CD4-positive, alpha-beta memory T cell (primary cell): ENCODE measurements around the gene SLC7A7. TPM values are rescaled to one million over a fixed set of nuclear protein-coding genes. Genes with fewer than 3 reads are reported as not detected.

Source experiments
- CTCF ChIA-PET: fragments of 350-600 bp; sonication (Branson Sonifier 250); formaldehyde crosslinking; loops from one replicate; lab custom pipeline; 2021; ENCODE audit warnings: inconsistent platforms; ENCODE audit not compliant: partially characterized antibody; lab: Charles Lee
- POLR2A ChIA-PET: fragments of 350-600 bp; sonication (Branson Sonifier 250); formaldehyde crosslinking; loops from one replicate; lab custom pipeline; 2021; ENCODE audit not compliant: partially characterized antibody; lab: Charles Lee
- DNase-seq, 5 donors: peaks; one replicate each; pipeline versions ENCODE4 v3.0.0 to v3.0.0-alpha.2; 2020 to 2022; ENCODE audit warnings: mixed read lengths in 1 of 5
- H3K27ac ChIP-seq: one replicate; pipeline ENCODE4 v1.7.0; 2013; ENCODE audit warnings: low read depth, low read length
- H3K27me3 ChIP-seq: 2 replicates; pipeline ENCODE4 v1.7.0; 2013; ENCODE audit warnings: mild to moderate bottlenecking, low read length, moderate library complexity; ENCODE audit not compliant: insufficient read depth
- H3K36me3 ChIP-seq: 2 replicates; pipeline ENCODE4 v1.7.0; 2013; ENCODE audit warnings: mild to moderate bottlenecking, low read length, moderate library complexity; ENCODE audit not compliant: insufficient read depth
- H3K4me1 ChIP-seq: 2 replicates; pipeline ENCODE4 v1.7.0; 2013; ENCODE audit warnings: mild to moderate bottlenecking, low read length, moderate library complexity; ENCODE audit not compliant: insufficient read depth
- H3K4me3 ChIP-seq, 2 donors: one replicate each; pipeline ENCODE4 v1.7.0; 2013; ENCODE audit warnings: low read length in 2 of 2, mild to moderate bottlenecking in 1 of 2
- H3K9me3 ChIP-seq, 2 donors: one replicate each; pipeline ENCODE4 v1.7.0; 2013; ENCODE audit warnings: low read length in 2 of 2, control low read depth in 1 of 2; ENCODE audit not compliant: control insufficient read depth in 1 of 2
- H3K27ac Mint-ChIP-seq, 7 donors: one replicate each; pipeline ENCODE4 v1.8.0; 2020 to 2021; ENCODE audit warnings: mixed read lengths in 7 of 7, mild to moderate bottlenecking in 6 of 7, inconsistent platforms in 3 of 7, moderate library complexity in 3 of 7
- H3K27me3 Mint-ChIP-seq, 2 donors: one replicate each; pipeline ENCODE4 v1.8.0; 2020 to 2021; ENCODE audit warnings: mixed read lengths in 2 of 2
- H3K36me3 Mint-ChIP-seq, 2 donors: one replicate each; pipeline ENCODE4 v1.8.0; 2020 to 2021; ENCODE audit warnings: mixed read lengths in 2 of 2, inconsistent platforms in 1 of 2, mild to moderate bottlenecking in 1 of 2
- H3K4me1 Mint-ChIP-seq, 4 donors: one replicate each; pipeline ENCODE4 v1.8.0; 2020 to 2021; ENCODE audit warnings: mixed read lengths in 4 of 4, mild to moderate bottlenecking in 1 of 4
- H3K4me3 Mint-ChIP-seq, 8 donors: one replicate each; pipeline ENCODE4 v1.8.0; 2020 to 2021; ENCODE audit warnings: mixed read lengths in 8 of 8, mild to moderate bottlenecking in 7 of 8, moderate library complexity in 6 of 8, inconsistent platforms in 3 of 8
- H3K9me3 Mint-ChIP-seq, 8 donors: one replicate each; pipeline ENCODE4 v1.8.0; 2020 to 2021; ENCODE audit warnings: mixed read lengths in 8 of 8, mild to moderate bottlenecking in 5 of 8, inconsistent platforms in 3 of 8, moderate library complexity in 1 of 8
- intact Hi-C: fragments of 100-400 bp; cut with micrococcal nuclease; formaldehyde crosslinking; loops from one replicate; pipeline ENCODE4 v1.15.1; 2023
- polyA plus RNA-seq, 2 donors: library from polyadenylated mRNA; unstranded; fragments of 300-500 nt; fragmentation: Illumina TruSeq; gene quantifications; one replicate each; pipeline ENCODE4 v1.2.3, GENCODE V29; 2021
- total RNA-seq, 2 experiments: library from RNA; stranded (reverse); gene quantifications; one replicate each; pipeline ENCODE4 v1.2.3, GENCODE V29; 2021

The SLC7A7 gene
- total and polyA plus RNA-seq, 4 experiments from 2014 or later, result 0.21 to 1.5 (median 0.72) TPM

GRCh38 chr14:22792158-22792557 is 23.1 kb downstream of the SLC7A7 start:
- no peaks in the 10 kb centered on the region for H3K36me3 Mint-ChIP-seq
- no peaks in the 10 kb centered on the region for H3K36me3 ChIP-seq
- peaks cover 0 to 3% (median 0%) of the 10 kb centered on the region in 8 donors for H3K9me3 Mint-ChIP-seq
- no peaks in the 10 kb centered on the region for H3K27me3 ChIP-seq
- H3K4me1 ChIP-seq, result no peaks in the 10 kb centered on the region
- H3K4me1 Mint-ChIP-seq, result peaks cover 0 to 2% (median 0%) of the 10 kb centered on the region in 4 donors
- no peak overlapping the region for H3K4me3 ChIP-seq
- intact Hi-C loops, result no loop called here
- H3K27ac ChIP-seq, result no peak overlapping the region
- H3K27me3 Mint-ChIP-seq, result peaks cover 13 to 16% of the 10 kb centered on the region in 2 donors
- CTCF ChIA-PET, result interaction anchor here (0.6 kb wide), 1 partner anchor 954 kb away, joined by 3 read pairs; no protein-coding TSS in a partner anchor
- DNase-seq, result no peak
- H3K27ac Mint-ChIP-seq, result no peak overlapping the region
- POLR2A ChIA-PET, result no interaction called here
- no peak overlapping the region for H3K4me3 Mint-ChIP-seq
- H3K9me3 ChIP-seq, result no peaks in the 10 kb centered on the region

GRCh38 chr14:22791301-22791700 is 23.9 kb downstream of the SLC7A7 start:
- no peaks in the 10 kb centered on the region for H3K36me3 ChIP-seq
- Mint-ChIP-seq H3K27ac (no peak overlapping the region), H3K4me1 (peaks cover 0 to 2% (median 0%) of the 10 kb centered on the region in 4 donors), H3K4me3 (no peak overlapping the region), H3K9me3 (peaks cover 0 to 3% (median 0%) of the 10 kb centered on the region in 8 donors), H3K36me3 (no peaks in the 10 kb centered on the region), H3K27me3 (peaks cover 9 to 12% of the 10 kb centered on the region in 2 donors)
- no peak overlapping the region for H3K4me3 ChIP-seq
- H3K27ac ChIP-seq, result no peak overlapping the region
- POLR2A ChIA-PET, result no interaction called here
- H3K27me3 ChIP-seq, result no peaks in the 10 kb centered on the region
- CTCF ChIA-PET, result no interaction called here
- no peaks in the 10 kb centered on the region for H3K9me3 ChIP-seq
- intact Hi-C loops, result no loop called here
- no peaks in the 10 kb centered on the region for H3K4me1 ChIP-seq
- no peak for DNase-seq

DNA sequence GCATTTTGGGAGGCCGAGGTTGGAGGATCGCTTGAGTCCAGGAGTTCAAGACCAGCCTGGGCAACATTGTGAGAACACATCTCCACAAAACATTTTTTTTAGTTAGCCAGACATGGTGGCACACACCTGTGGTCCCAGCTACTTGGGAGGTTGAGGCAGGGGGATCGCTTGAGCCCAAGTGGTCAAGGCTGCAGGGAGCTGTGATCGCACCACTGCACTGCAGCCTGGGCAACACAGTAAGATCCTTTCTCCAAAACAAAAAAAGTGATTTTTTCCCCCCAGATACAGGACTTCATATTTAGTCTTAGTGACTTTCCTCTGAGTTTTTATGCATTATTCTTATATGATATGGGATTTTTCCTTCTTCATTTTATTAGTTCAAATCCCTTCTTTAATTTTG is 28.6 kb downstream of the SLC7A7 start:
- H3K4me3 ChIP-seq, result no peak overlapping the region
- Mint-ChIP-seq H3K27ac (no peak overlapping the region), H3K9me3 (no peaks in the 10 kb centered on the region), H3K27me3 (peaks cover 0 to 3% of the 10 kb centered on the region in 2 donors), H3K36me3 (no peaks in the 10 kb centered on the region), H3K4me3 (no peak overlapping the region), H3K4me1 (peaks cover 0 to 2% (median 0%) of the 10 kb centered on the region in 4 donors)
- intact Hi-C loops, result no loop called here
- ChIA-PET POLR2A (no interaction called here), CTCF (no interaction called here)
- no peaks in the 10 kb centered on the region for H3K9me3 ChIP-seq
- DNase-seq, result no peak
- no peaks in the 10 kb centered on the region for H3K36me3 ChIP-seq
- no peak overlapping the region for H3K27ac ChIP-seq
- H3K27me3 ChIP-seq, result no peaks in the 10 kb centered on the region
- H3K4me1 ChIP-seq, result no peaks in the 10 kb centered on the region

GRCh38 chr14:22781301-22781991 is 33.8 kb downstream of the SLC7A7 start:
- Histone ChIP-seq H3K4me1 (no peaks in the 10 kb centered on the region), H3K27me3 (no peaks in the 10 kb centered on the region), H3K36me3 (no peaks in the 10 kb centered on the region), H3K4me3 (no peak overlapping the region), H3K27ac (no peak overlapping the region), H3K9me3 (no peaks in the 10 kb centered on the region)
- H3K36me3 Mint-ChIP-seq, result no peaks in the 10 kb centered on the region
- intact Hi-C loops, result no loop called here
- POLR2A ChIA-PET, result interaction anchor here (0.6 to 1.5 kb wide), 2 partner anchors 16 to 276 kb away, joined by 3 read pairs; no protein-coding TSS in a partner anchor
- CTCF ChIA-PET, result no interaction called here
- peak overlapping the region in 3 of 7 donors; percentile 42 to 62 (median 60) for H3K27ac Mint-ChIP-seq
- H3K9me3 Mint-ChIP-seq, result peaks cover 0 to 2% (median 0%) of the 10 kb centered on the region in 8 donors
- no peaks in the 10 kb centered on the region for H3K4me1 Mint-ChIP-seq
- H3K27me3 Mint-ChIP-seq, result peaks cover 0 to 2% of the 10 kb centered on the region in 2 donors
- no peak for DNase-seq
- H3K4me3 Mint-ChIP-seq, result peak overlapping the region in 1 of 8 donors; percentile 60

DNA sequence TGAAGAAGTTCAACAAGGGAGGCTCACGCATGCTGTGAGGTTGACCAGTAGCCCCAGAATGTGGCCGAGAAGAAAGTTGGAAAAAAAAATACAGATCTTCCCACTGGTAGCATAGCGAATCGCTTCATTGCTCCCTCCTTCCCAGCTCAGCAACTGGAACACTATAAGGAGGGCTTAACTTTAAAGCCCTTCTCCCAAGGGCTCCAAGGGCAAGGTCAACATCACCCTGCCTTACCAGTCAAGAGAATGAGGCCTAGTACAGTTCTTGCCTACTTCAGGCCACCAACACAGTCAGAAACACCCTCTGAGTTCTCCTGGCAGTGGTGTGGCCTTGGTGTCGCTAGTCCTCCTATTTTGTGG is 34.3 kb downstream of the SLC7A7 start:
- no peak for DNase-seq
- H3K9me3 ChIP-seq, result no peaks in the 10 kb centered on the region
- peaks cover 0 to 2% (median 0%) of the 10 kb centered on the region in 8 donors for H3K9me3 Mint-ChIP-seq
- H3K36me3 ChIP-seq, result no peaks in the 10 kb centered on the region
- no peaks in the 10 kb centered on the region for H3K4me1 ChIP-seq
- peaks cover 0 to 1% (median 0%) of the 10 kb centered on the region in 4 donors for H3K4me1 Mint-ChIP-seq
- H3K27ac ChIP-seq, result no peak overlapping the region
- ChIA-PET POLR2A (no interaction called here), CTCF (no interaction called here)
- H3K4me3 Mint-ChIP-seq, result no peak overlapping the region
- H3K27me3 Mint-ChIP-seq, result no peaks in the 10 kb centered on the region
- intact Hi-C loops, result no loop called here
- no peaks in the 10 kb centered on the region for H3K27me3 ChIP-seq
- no peak overlapping the region for H3K27ac Mint-ChIP-seq
- H3K4me3 ChIP-seq, result no peak overlapping the region
- no peaks in the 10 kb centered on the region for H3K36me3 Mint-ChIP-seq

DNA sequence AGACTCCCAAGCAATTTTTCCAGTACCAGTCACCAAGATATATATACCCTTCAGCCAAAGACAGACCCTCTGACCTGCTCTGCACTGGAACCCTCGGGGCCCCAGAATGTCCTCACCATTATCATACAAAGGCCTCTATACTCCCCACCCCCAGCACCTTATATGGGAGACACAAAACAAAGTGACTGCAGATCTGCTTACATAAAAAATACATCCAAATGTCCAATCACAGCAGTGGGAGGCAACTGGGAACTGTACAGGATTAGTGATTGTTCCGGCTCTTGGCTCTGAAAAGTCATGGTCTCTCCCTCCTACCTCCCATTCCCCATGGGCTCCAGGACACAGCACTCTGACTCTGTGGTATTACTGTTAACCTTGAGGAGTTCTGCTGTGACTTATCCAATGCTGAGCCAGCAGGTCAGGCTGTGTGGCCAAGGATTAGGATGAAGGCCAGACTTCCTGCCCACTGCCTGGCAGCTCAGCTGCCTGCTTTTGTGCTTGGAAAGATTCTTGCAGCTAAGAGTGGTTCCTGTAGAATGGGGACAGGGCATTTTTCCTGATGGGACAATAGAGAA is 35.0 kb downstream of the SLC7A7 start:
- H3K27ac ChIP-seq, result no peak overlapping the region
- CTCF ChIA-PET, result no interaction called here

GRCh38 chr14:22778084-22778483 is 37.2 kb downstream of the SLC7A7 start:
- no peaks in the 10 kb centered on the region for H3K27me3 ChIP-seq
- POLR2A ChIA-PET, result no interaction called here
- H3K9me3 Mint-ChIP-seq, result peaks cover 0 to 2% (median 0%) of the 10 kb centered on the region in 8 donors
- no peaks in the 10 kb centered on the region for H3K36me3 ChIP-seq
- peaks cover 0 to 1% (median 0%) of the 10 kb centered on the region in 4 donors for H3K4me1 Mint-ChIP-seq
- H3K4me3 ChIP-seq, result no peak overlapping the region
- no peak overlapping the region for H3K27ac ChIP-seq
- no peak for DNase-seq
- no peaks in the 10 kb centered on the region for H3K4me1 ChIP-seq
- H3K27ac Mint-ChIP-seq, result no peak overlapping the region
- H3K4me3 Mint-ChIP-seq, result no peak overlapping the region
- peaks cover 13 to 19% of the 10 kb centered on the region in 2 donors for H3K36me3 Mint-ChIP-seq
- intact Hi-C loops, result no loop called here
- no peaks in the 10 kb centered on the region for H3K27me3 Mint-ChIP-seq
- CTCF ChIA-PET, result no interaction called here
- no peaks in the 10 kb centered on the region for H3K9me3 ChIP-seq

More for the DNA sequence above, 35.0 kb downstream of the SLC7A7 start:
- no peaks in the 10 kb centered on the region for H3K27me3 Mint-ChIP-seq
- H3K4me3 Mint-ChIP-seq, result no peak overlapping the region
- H3K27ac Mint-ChIP-seq, result no peak overlapping the region
- POLR2A ChIA-PET, result no interaction called here
- Histone ChIP-seq H3K4me1 (no peaks in the 10 kb centered on the region), H3K9me3 (no peaks in the 10 kb centered on the region), H3K4me3 (no peak overlapping the region), H3K27me3 (no peaks in the 10 kb centered on the region), H3K36me3 (no peaks in the 10 kb centered on the region)
- DNase-seq, result no peak
- H3K36me3 Mint-ChIP-seq, result peaks cover 2 to 3% of the 10 kb centered on the region in 2 donors
- H3K9me3 Mint-ChIP-seq, result peaks cover 0 to 2% (median 0%) of the 10 kb centered on the region in 8 donors
- H3K4me1 Mint-ChIP-seq, result peaks cover 0 to 1% (median 0%) of the 10 kb centered on the region in 4 donors
- intact Hi-C loops, result no loop called here
